ENCODE data around the gene SEC61A1. TPM values are rescaled to one million over a fixed set of nuclear protein-coding genes. Genes with fewer than 3 reads are reported as not detected.

Gene SEC61A1
- total RNA-seq, 2 donors from 2014 or later, result 110 to 127 TPM

DNA sequence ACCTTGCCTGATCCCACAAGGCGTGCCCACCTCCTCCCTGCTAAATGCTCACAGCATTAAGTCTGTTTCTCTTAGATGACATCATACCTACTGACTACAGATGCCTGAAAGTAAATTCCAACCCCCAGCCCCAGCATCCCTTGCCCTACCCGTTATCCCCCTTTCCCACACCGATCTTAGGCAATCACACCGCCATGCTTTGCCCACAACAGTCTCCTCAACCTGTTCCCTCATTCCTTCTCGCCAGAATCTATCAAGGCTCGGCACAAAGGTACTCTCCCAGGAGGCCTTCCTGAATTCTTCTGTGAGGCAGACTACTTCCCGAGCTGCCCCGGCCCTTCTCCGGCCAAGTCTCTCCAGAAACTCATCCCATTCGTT is 789 bp upstream of the SEC61A1 start:
- DNase-seq (ENCODE audit: low spot score in 2 of 2) (no peak), ATAC-seq (no peak)
- peaks cover 34 to 40% of the 10 kb centered on the region in 2 donors for H3K36me3 Mint-ChIP-seq
- H3K27ac Mint-ChIP-seq, result peak overlapping the region; percentile 97 to 98
- no peaks in the 10 kb centered on the region for H3K9me3 Mint-ChIP-seq

- peaks cover 34 to 40% of the 10 kb centered on the region in 2 donors for H3K36me3 Mint-ChIP-seq
- ATAC-seq (peak in 1 of 2 donors; percentile 8), DNase-seq (ENCODE audit: low spot score in 2 of 2) (no peak)
- no peaks in the 10 kb centered on the region for H3K9me3 Mint-ChIP-seq
- peak overlapping the region; percentile 98 to 99 for H3K27ac Mint-ChIP-seq
Measured at GRCh38 chr3:128052595-128053351, 536 bp downstream of the SEC61A1 start.

GRCh38 chr3:128053614-128054013 is 1.4 kb downstream of the SEC61A1 start:
- Mint-ChIP-seq H3K9me3 (no peaks in the 10 kb centered on the region), H3K36me3 (peaks cover 34 to 40% of the 10 kb centered on the region in 2 donors), H3K27ac (peak overlapping the region; percentile 44 to 98)
- ATAC-seq (no peak), DNase-seq (ENCODE audit: low spot score in 2 of 2) (no peak)

DNA sequence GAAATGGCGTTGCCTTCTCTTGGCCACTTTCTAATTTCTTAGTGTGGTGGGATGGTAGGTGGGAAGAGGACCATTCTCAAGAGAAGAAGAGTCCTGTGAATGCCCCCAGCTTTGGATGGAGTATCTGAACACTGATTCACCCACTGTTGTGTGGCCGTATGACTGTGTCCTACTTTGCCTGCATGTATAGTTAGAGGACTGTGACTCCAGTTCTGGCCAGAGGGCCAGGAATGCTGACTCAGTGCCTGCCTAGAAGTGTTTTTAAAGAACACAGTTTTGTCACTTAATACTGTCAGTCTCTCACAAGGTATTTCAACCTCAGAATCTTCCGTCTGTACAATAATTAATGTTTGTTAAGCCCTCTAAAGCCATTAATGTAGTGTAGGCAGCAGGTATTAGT is 2.1 kb downstream of the SEC61A1 start:
- Mint-ChIP-seq H3K27ac (peak overlapping the region in 1 of 2 donors; percentile 98), H3K9me3 (no peaks in the 10 kb centered on the region), H3K36me3 (peaks cover 34 to 40% of the 10 kb centered on the region in 2 donors)
- DNase-seq (ENCODE audit: low spot score in 2 of 2) (no peak), ATAC-seq (no peak)

DNA sequence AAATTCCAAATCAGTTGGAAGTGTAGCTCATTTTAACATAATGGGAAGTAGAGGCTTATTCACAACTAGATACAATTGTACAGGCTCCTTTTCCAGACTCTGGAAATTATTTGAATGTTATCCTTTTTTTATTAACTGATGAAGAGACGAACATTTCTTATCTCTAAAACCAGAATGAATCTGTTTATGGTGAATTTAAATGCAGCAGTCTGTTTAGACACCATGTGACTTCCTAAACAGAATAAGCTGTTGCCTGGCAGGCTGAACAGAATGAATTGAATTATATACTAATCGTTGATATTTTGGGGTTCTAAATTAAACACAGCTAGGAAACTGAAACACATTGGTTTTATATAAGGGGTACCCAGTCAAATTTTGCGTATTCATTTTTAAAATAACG is 4.0 kb downstream of the SEC61A1 start:
- ATAC-seq (no peak), DNase-seq (ENCODE audit: low spot score in 2 of 2) (no peak)
- Mint-ChIP-seq H3K9me3 (no peaks in the 10 kb centered on the region), H3K36me3 (peaks cover 52 to 55% of the 10 kb centered on the region in 2 donors), H3K27ac (no peak overlapping the region)

GRCh38 chr3:128060473-128061381 is 8.5 kb downstream of the SEC61A1 start:
- ATAC-seq (no peak), DNase-seq (ENCODE audit: low spot score in 2 of 2) (no peak)
- peaks cover 28 to 45% of the 10 kb centered on the region in 2 donors for H3K36me3 Mint-ChIP-seq
- H3K27ac Mint-ChIP-seq, result peak overlapping the region; percentile 15 to 67
- H3K9me3 Mint-ChIP-seq, result no peaks in the 10 kb centered on the region

DNA sequence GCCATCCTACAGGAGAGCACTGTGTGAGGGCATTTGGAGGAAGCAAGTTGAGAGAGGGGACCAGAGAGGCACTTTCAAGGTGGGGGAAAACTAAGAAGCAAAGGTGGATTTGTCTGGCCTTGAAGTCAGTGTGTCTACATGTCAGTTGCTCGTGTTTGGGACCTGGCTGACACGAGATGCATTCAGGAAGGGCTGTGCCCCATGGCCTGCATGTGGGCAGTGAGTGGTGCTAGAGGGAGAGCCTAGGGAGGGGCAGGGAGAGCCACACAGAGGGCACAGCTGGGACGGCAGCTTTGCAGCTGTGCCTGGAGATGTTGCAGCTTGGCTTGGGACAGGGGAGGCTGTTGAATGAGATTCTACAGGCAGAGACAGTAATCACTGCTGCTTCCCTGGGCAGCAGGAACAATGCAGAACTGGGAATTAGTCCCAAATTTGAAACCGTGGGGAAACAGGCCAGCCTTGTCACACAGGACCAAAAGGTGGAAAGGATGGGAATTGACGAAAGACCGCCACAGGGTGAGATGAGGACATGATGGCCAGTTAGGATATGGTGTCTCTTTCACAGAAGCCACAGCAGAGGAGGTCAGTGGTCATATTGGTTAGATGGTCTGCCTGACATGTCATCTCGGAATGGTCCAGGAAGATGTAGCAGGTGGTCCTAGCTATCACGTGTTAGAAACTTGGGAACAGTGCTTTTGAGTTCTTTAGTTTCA is 10.0 kb downstream of the SEC61A1 start:
- DNase-seq (ENCODE audit: low spot score in 2 of 2) (no peak), ATAC-seq (peak in 1 of 2 donors; percentile 32)
- peaks cover 28 to 48% of the 10 kb centered on the region in 2 donors for H3K36me3 Mint-ChIP-seq
- no peaks in the 10 kb centered on the region for H3K9me3 Mint-ChIP-seq
- peak overlapping the region; percentile 67 to 90 for H3K27ac Mint-ChIP-seq

DNA sequence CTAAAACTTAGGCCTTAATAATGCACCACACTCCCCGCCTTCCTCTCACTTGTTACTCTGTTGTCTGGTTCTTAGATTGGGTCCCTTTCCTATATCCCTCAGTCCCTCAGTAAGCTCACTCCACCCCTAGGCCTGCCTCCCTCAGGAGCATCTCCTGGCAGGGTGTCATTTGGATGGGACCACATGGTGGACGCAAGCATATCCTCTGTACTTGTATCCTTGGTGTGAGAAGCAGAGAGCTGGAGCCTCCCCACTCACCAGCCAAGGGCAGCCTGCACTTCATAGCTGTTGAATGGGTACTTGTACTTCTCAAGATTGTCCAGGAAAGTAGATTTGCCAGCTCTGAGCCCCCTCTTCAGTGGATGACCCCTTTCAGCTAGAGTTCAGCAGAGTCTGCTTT is 11.6 kb downstream of the SEC61A1 start:
- H3K36me3 Mint-ChIP-seq, result peaks cover 37 to 61% of the 10 kb centered on the region in 2 donors
- ATAC-seq (no peak), DNase-seq (ENCODE audit: low spot score in 2 of 2) (no peak)
- H3K9me3 Mint-ChIP-seq, result no peaks in the 10 kb centered on the region
- H3K27ac Mint-ChIP-seq, result peak overlapping the region; percentile 48 to 74

- no peak for ATAC-seq
- no peak overlapping the region for H3K27ac Mint-ChIP-seq
- H3K9me3 Mint-ChIP-seq, result no peaks in the 10 kb centered on the region
- peaks cover 35 to 57% of the 10 kb centered on the region in 2 donors for H3K36me3 Mint-ChIP-seq
- DNase-seq (ENCODE audit: low spot score in 2 of 2), result no peak
Measured at GRCh38 chr3:128064962-128065361, 12.7 kb downstream of the SEC61A1 start.

- peaks cover 24 to 45% of the 10 kb centered on the region in 2 donors for H3K36me3 Mint-ChIP-seq
Measured at GRCh38 chr3:128066114-128066513, 13.9 kb downstream of the SEC61A1 start.

DNA sequence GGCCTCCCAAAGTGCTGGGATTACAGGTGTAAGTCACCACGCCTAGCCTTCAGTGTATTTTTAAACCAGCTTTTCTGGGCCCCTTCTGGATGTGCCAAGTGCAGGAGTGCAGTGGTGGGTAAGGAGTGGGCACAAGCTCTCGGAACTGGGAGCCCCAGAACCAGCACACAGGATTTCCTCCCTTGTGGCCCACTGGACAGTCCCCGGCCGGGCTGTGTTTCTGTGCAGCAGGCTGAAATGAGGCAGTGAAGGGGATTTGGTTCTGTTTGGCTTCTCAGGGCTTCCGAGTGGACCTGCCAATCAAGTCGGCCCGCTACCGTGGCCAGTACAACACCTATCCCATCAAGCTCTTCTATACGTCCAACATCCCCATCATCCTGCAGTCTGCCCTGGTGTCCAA is 14.4 kb downstream of the SEC61A1 start:
- Mint-ChIP-seq H3K36me3 (peaks cover 18 to 40% of the 10 kb centered on the region in 2 donors), H3K9me3 (no peaks in the 10 kb centered on the region), H3K27ac (no peak overlapping the region)
- DNase-seq (ENCODE audit: low spot score in 2 of 2) (no peak), ATAC-seq (no peak)

More at GRCh38 chr3:128066114-128066513, 13.9 kb downstream of the SEC61A1 start:
- no peaks in the 10 kb centered on the region for H3K9me3 Mint-ChIP-seq
- H3K27ac Mint-ChIP-seq, result no peak overlapping the region
- ATAC-seq (no peak), DNase-seq (ENCODE audit: low spot score in 2 of 2) (no peak)

DNA sequence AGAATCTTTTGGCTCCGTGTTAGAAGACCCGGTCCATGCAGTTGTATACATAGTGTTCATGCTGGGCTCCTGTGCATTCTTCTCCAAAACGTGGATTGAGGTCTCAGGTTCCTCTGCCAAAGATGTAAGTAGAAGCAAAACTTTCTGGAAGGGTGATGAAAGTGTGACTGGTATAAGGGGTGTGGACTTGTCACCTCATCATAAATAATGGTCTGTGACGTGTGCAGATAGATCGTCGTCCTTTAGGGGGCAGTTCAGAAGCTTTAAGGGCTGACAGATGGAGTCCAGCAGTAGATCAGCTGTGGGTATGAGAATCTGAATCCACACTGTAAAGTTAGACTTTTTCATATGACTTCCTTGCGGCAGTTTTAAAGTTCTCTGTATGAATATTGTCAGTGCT is 15.3 kb downstream of the SEC61A1 start:
- H3K27ac Mint-ChIP-seq, result no peak overlapping the region
- no peak for DNase-seq (ENCODE audit: low spot score in 2 of 2)
- H3K9me3 Mint-ChIP-seq, result no peaks in the 10 kb centered on the region
- no peak for ATAC-seq
- peaks cover 10 to 32% of the 10 kb centered on the region in 2 donors for H3K36me3 Mint-ChIP-seq

DNA sequence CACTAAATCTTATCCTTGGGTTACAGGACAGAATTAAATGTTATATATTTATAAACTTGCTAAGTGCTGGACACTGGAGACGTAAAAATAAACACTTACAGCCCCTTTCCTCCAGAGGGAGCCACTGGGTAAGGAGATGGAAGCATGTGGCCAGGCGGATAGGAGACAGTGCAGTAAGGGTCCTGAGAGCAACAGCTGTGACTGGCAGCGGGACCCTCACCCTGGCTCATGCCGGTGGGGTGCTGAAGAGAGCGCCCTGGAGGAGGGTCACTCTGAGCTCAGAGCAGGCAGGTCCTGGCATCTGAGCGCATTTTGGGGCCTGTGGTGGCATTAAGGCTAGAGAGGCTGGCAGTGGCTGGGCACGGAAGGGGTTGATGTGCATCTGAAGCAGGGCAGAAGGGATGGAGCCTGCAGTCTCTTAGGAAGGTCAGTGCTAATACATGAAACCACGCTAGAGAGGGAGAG is 16.0 kb downstream of the SEC61A1 start:
- H3K36me3 Mint-ChIP-seq, result peaks cover 10 to 29% of the 10 kb centered on the region in 2 donors
- H3K27ac Mint-ChIP-seq, result peak overlapping the region; percentile 26 to 93
- DNase-seq (ENCODE audit: low spot score in 2 of 2) (peak in 1 of 2 donors; percentile 57), ATAC-seq (peak; percentile 32 to 50)
- no peaks in the 10 kb centered on the region for H3K9me3 Mint-ChIP-seq

GRCh38 chr3:128069271-128069670 is 17.0 kb downstream of the SEC61A1 start:
- DNase-seq (ENCODE audit: low spot score in 2 of 2) (no peak), ATAC-seq (no peak)
- H3K27ac Mint-ChIP-seq, result peak overlapping the region in 1 of 2 donors; percentile 15
- H3K9me3 Mint-ChIP-seq, result no peaks in the 10 kb centered on the region
- peaks cover 10 to 29% of the 10 kb centered on the region in 2 donors for H3K36me3 Mint-ChIP-seq

- DNase-seq (ENCODE audit: low spot score in 2 of 2), result no peak
- Mint-ChIP-seq H3K9me3 (no peaks in the 10 kb centered on the region), H3K36me3 (peaks cover 10 to 17% of the 10 kb centered on the region in 2 donors), H3K27ac (peak overlapping the region in 1 of 2 donors; percentile 78)
- no peak for ATAC-seq
Measured at GRCh38 chr3:128070898-128071591, 18.8 kb downstream of the SEC61A1 start.

Measured in activated naive CD4-positive, alpha-beta T cell treated with anti-CD3 and anti-CD28 coated beads, Interleukin-2, amount 50 U/mL, for 72 hours (primary cell).